ENCODE data around the gene LRRC56.
"Not testable (repeated sequence)": the region's sequence is repeated elsewhere in the genome, so short reads cannot be mapped to it uniquely, and the experiment has no call there.

LRRC56 gene

GRCh38 chr11:501683-502287 lies 35.5 kb upstream of the LRRC56 start:
- DNase-seq: no peak

GRCh38 chr11:502288-503178 lies 34.8 kb upstream of the LRRC56 start:
- DNase-seq: no peak

- peak; percentile 52 to 57 for DNase-seq
Measured at GRCh38 chr11:503179-503981, 33.9 kb upstream of the LRRC56 start.

GRCh38 chr11:504053-504993 lies 33.0 kb upstream of the LRRC56 start:
- DNase-seq: peak in 1 of 2 experiments; percentile 47

GRCh38 chr11:504994-505344 lies 32.4 kb upstream of the LRRC56 start:
- no peak for DNase-seq

- peak; percentile 95 to 97 for DNase-seq
Measured at GRCh38 chr11:506238-506994, 30.9 kb upstream of the LRRC56 start.

GRCh38 chr11:506995-507726 lies 30.2 kb upstream of the LRRC56 start, which contains the start of gene RNH1:
Gene RNH1, minus strand, starts transcription at chr11:507242. Its CDS starts 5,080 bp downstream, at chr11:502162.
- peak; percentile 100 for DNase-seq

GRCh38 chr11:507727-508515 lies 29.4 kb upstream of the LRRC56 start:
- no peak for DNase-seq

GRCh38 chr11:508956-509355 lies 28.4 kb upstream of the LRRC56 start:
- no peak for DNase-seq

- DNase-seq: no peak
Measured at GRCh38 chr11:512761-513595, 24.3 kb upstream of the LRRC56 start.

GRCh38 chr11:514606-515005 lies 22.7 kb upstream of the LRRC56 start:
- no peak for DNase-seq

GRCh38 chr11:515131-515530 lies 22.2 kb upstream of the LRRC56 start:
- no peak for DNase-seq

- no peak for DNase-seq
Measured at GRCh38 chr11:516400-516799, 20.9 kb upstream of the LRRC56 start.

GRCh38 chr11:516918-517685 lies 20.2 kb upstream of the LRRC56 start:
- not testable (repeated sequence) for DNase-seq

GRCh38 chr11:518463-519202 lies 18.7 kb upstream of the LRRC56 start:
- DNase-seq: peak; percentile 98

- peak in 1 of 2 experiments; percentile 51 for DNase-seq
Measured at GRCh38 chr11:520428-521176, 16.7 kb upstream of the LRRC56 start.
